NCI-H128 (cell line): ENCODE measurements around the gene GRIP1.

Experiments
- DNase-seq: peaks from one replicate; lab custom pipeline; 2025; ENCODE audit not compliant: unreplicated experiment; lab: John Stamatoyannopoulos, UW

GRIP1 gene

GRCh38 chr12:66461331-66461730 is 217.5 kb downstream of the GRIP1 start:
- no peak for DNase-seq

- no peak for DNase-seq
Observed at GRCh38 chr12:66459944-66460482, 218.9 kb downstream of the GRIP1 start.

- no peak for DNase-seq
Observed at GRCh38 chr12:66456612-66457011, 222.3 kb downstream of the GRIP1 start.

- no peak for DNase-seq
Observed at GRCh38 chr12:66453844-66454243, 225.0 kb downstream of the GRIP1 start.

- DNase-seq: no peak
Observed at GRCh38 chr12:66453120-66453519, 225.8 kb downstream of the GRIP1 start.

GRCh38 chr12:66449531-66449930 is 229.3 kb downstream of the GRIP1 start:
- DNase-seq: no peak

- no peak for DNase-seq
Observed at GRCh38 chr12:66447643-66448042, 231.2 kb downstream of the GRIP1 start.

GRCh38 chr12:66446276-66446675 is 232.6 kb downstream of the GRIP1 start:
- no peak for DNase-seq

- no peak for DNase-seq
Observed at GRCh38 chr12:66441905-66442559, 236.8 kb downstream of the GRIP1 start.

GRCh38 chr12:66438601-66439000 is 240.3 kb downstream of the GRIP1 start:
- DNase-seq: no peak

GRCh38 chr12:66430106-66430505 is 248.8 kb downstream of the GRIP1 start:
- no peak for DNase-seq

GRCh38 chr12:66428870-66429269 is 250.0 kb downstream of the GRIP1 start:
- DNase-seq: no peak

- DNase-seq: no peak
Observed at GRCh38 chr12:66428261-66428660, 250.6 kb downstream of the GRIP1 start.

- no peak for DNase-seq
Observed at GRCh38 chr12:66426696-66427095, 252.2 kb downstream of the GRIP1 start.

- DNase-seq: no peak
Observed at GRCh38 chr12:66423266-66423665, 255.6 kb downstream of the GRIP1 start.

GRCh38 chr12:66418908-66419307 is 260.0 kb downstream of the GRIP1 start:
- no peak for DNase-seq

- DNase-seq: no peak
Observed at GRCh38 chr12:66417217-66417616, 261.7 kb downstream of the GRIP1 start.

- no peak for DNase-seq
Observed at GRCh38 chr12:66409195-66409871, 269.5 kb downstream of the GRIP1 start.

GRCh38 chr12:66405395-66405794 is 273.5 kb downstream of the GRIP1 start:
- no peak for DNase-seq

GRCh38 chr12:66403746-66404145 is 275.1 kb downstream of the GRIP1 start:
- DNase-seq: no peak

GRCh38 chr12:66399911-66400306 is 279.0 kb downstream of the GRIP1 start:
- DNase-seq: no peak
